DMS53 treated with DMSO at 0.1 percent for 48 hours (cell line): ENCODE data around the gene KAT8.
"Not testable (repeated sequence)": the region's sequence is repeated elsewhere in the genome, so short reads cannot be mapped to it uniquely, and the experiment has no call there.

Source experiments
- DNase-seq: peaks from one replicate; lab custom pipeline; 2025; ENCODE audit not compliant: unreplicated experiment; lab: John Stamatoyannopoulos, UW

The KAT8 gene

GRCh38 chr16:31144418-31144817, 27.0 kb downstream of the KAT8 start:
- not testable (repeated sequence) for DNase-seq

- peak; percentile 38 for DNase-seq
Measured at GRCh38 chr16:31145398-31145990, 28.0 kb downstream of the KAT8 start.

- no peak for DNase-seq
Measured at GRCh38 chr16:31147574-31147973, 30.1 kb downstream of the KAT8 start.

- DNase-seq, result no peak
Measured at GRCh38 chr16:31148281-31148728, 30.8 kb downstream of the KAT8 start.

- no peak for DNase-seq
Measured at GRCh38 chr16:31148896-31149295, 31.4 kb downstream of the KAT8 start.

GRCh38 chr16:31149332-31149731, 31.9 kb downstream of the KAT8 start:
- DNase-seq, result no peak

GRCh38 chr16:31149894-31150890, 32.7 kb downstream of the KAT8 start, which contains the start of gene PRSS36:
PRSS36 (minus strand) TSS chr16:31150066; CDS start chr16:31150035, 31 bp downstream.
- no peak for DNase-seq

GRCh38 chr16:31150976-31151375, 33.5 kb downstream of the KAT8 start:
- not testable (repeated sequence) for DNase-seq

GRCh38 chr16:31157136-31157535, 39.7 kb downstream of the KAT8 start:
- no peak for DNase-seq

- DNase-seq, result no peak
Measured at GRCh38 chr16:31167315-31167714, 49.9 kb downstream of the KAT8 start.

GRCh38 chr16:31168848-31169247, 51.4 kb downstream of the KAT8 start:
- no peak for DNase-seq

GRCh38 chr16:31170048-31170447, 52.6 kb downstream of the KAT8 start:
- not testable (repeated sequence) for DNase-seq

GRCh38 chr16:31177136-31177535, 59.7 kb downstream of the KAT8 start:
- peak; percentile 5 for DNase-seq

GRCh38 chr16:31179219-31179746, 61.8 kb downstream of the KAT8 start:
- no peak for DNase-seq

- DNase-seq, result peak; percentile 56
Measured at GRCh38 chr16:31179747-31180459, 62.4 kb downstream of the KAT8 start, which contains the start of gene FUS. FUS (plus strand) TSS chr16:31180139; CDS start chr16:31180215, 76 bp downstream.
